CD4-positive, alpha-beta T cell (primary cell): ENCODE measurements around the gene C16orf46. TPM values are rescaled to one million over a fixed set of nuclear protein-coding genes. Genes with fewer than 3 reads are reported as not detected.
"Not testable (repeated sequence)": the region's sequence is repeated elsewhere in the genome, so short reads cannot be mapped to it uniquely, and the experiment has no call there.

Experiments
- ATAC-seq: fragments of 200-7000 bp; cut with Tn5 transposase; one replicate; pipeline ENCODE4 v1.10.0; 2022; ENCODE audit warnings: mild to moderate bottlenecking; ENCODE audit not compliant: poor library complexity
- CTCF ChIA-PET: fragments of 350-600 bp; sonication (Branson Sonifier 250); formaldehyde crosslinking; loops from one replicate; lab custom pipeline; 2021; ENCODE audit warnings: antibody characterized with exemption, inconsistent platforms; lab: Charles Lee
- POLR2A ChIA-PET: fragments of 350-600 bp; sonication (Branson Sonifier 250); formaldehyde crosslinking; loops from one replicate; lab custom pipeline; 2021; ENCODE audit warnings: antibody characterized with exemption, inconsistent platforms; lab: Charles Lee
- DNase-seq, 14 experiments: peaks; one replicate each; pipeline ENCODE4 v3.0.0-alpha.2; 2013 to 2020; ENCODE audit warnings: mixed read lengths in 2 of 14
- H3K27ac ChIP-seq, 2 donors: one replicate each; pipeline versions ENCODE4 v1.5.1 to v1.7.0; 2013; ENCODE audit warnings: low read length in 2 of 2, low read depth in 1 of 2, mild to moderate bottlenecking in 1 of 2
- H3K27me3 ChIP-seq, 2 experiments: 1 replicate in 1 of 2; 2 replicates in 1 of 2; pipeline versions ENCODE4 v1.6.1 to v1.7.0; 2013; ENCODE audit warnings: low read length in 2 of 2, control low read depth in 1 of 2, mild to moderate bottlenecking in 1 of 2, moderate library complexity in 1 of 2; ENCODE audit not compliant: insufficient read depth in 2 of 2, control insufficient read depth in 1 of 2
- H3K36me3 ChIP-seq: one replicate; pipeline ENCODE4 v1.6.1; 2013; ENCODE audit warnings: low read length, control low read depth; ENCODE audit not compliant: insufficient read depth
- H3K4me1 ChIP-seq: one replicate; pipeline ENCODE4 v1.6.1; 2013; ENCODE audit warnings: low read length, control low read depth; ENCODE audit not compliant: insufficient read depth
- H3K4me3 ChIP-seq: one replicate; pipeline ENCODE4 v1.5.1; 2013; ENCODE audit warnings: mild to moderate bottlenecking, low read length, moderate library complexity
- H3K9me3 ChIP-seq, 2 experiments: 1 replicate in 1 of 2; 2 replicates in 1 of 2; pipeline versions ENCODE4 v1.6.1 to v1.7.0; 2013; ENCODE audit warnings: low read length in 2 of 2, mild to moderate bottlenecking in 2 of 2, control low read depth in 1 of 2, moderate library complexity in 1 of 2; ENCODE audit not compliant: control insufficient read depth in 1 of 2, insufficient read depth in 1 of 2
- H3K27ac Mint-ChIP-seq: one replicate; pipeline ENCODE4 v1.8.0; 2020; ENCODE audit warnings: mixed read lengths
- H3K27me3 Mint-ChIP-seq: one replicate; pipeline ENCODE4 v1.8.0; 2021; ENCODE audit warnings: mixed read lengths
- H3K36me3 Mint-ChIP-seq: one replicate; pipeline ENCODE4 v1.8.0; 2021; ENCODE audit warnings: low read depth, mixed read lengths
- H3K4me1 Mint-ChIP-seq: one replicate; pipeline ENCODE4 v1.8.0; 2021; ENCODE audit warnings: low read depth, mixed read lengths
- H3K4me3 Mint-ChIP-seq: one replicate; pipeline ENCODE4 v1.8.0; 2020; ENCODE audit warnings: mild to moderate bottlenecking, mixed read lengths
- H3K9me3 Mint-ChIP-seq: one replicate; pipeline ENCODE4 v1.8.0; 2020; ENCODE audit warnings: mixed read lengths
- CTCF ChIP-seq: fragments of 200-600 bp; IDR thresholded peaks from one replicate; pipeline ENCODE4 v1.8.0; 2022; ENCODE audit warnings: antibody characterized with exemption, mild to moderate bottlenecking
- intact Hi-C, 2 experiments: fragments of 100-400 bp; cut with DNase I in 1 of 2; cut with micrococcal nuclease in 1 of 2; formaldehyde crosslinking; loops; one replicate each; pipeline versions ENCODE4 v1.15.1 to v1.9.0; 2023 to 2025; cut with DNase I, micrococcal nuclease
- total RNA-seq, 174 experiments: library from RNA in 2 of 174; stranded (reverse) in 2 of 174; gene quantifications; one replicate each; pipeline ENCODE4 v1.2.3 and lab custom pipeline; 2021 to 2026

The C16orf46 gene
- total RNA-seq, 2 experiments from 2014 or later: 0.55 TPM; not detected in 1

GRCh38 chr16:81117436-81117835 is 40.4 kb upstream of the C16orf46 start:
- TF ChIP-seq CTCF: no peak
- Histone ChIP-seq H3K36me3 (no peaks in the 10 kb centered on the region), H3K4me3 (no peak overlapping the region), H3K27ac (no peak overlapping the region), H3K27me3 (no peaks in the 10 kb centered on the region), H3K9me3 (no peaks in the 10 kb centered on the region), H3K4me1 (no peaks in the 10 kb centered on the region)
- no peak for DNase-seq
- CTCF ChIA-PET: no interaction called here
- POLR2A ChIA-PET: no interaction called here
- intact Hi-C loops: no loop called here
- H3K27ac Mint-ChIP-seq: no peak overlapping the region
- no peaks in the 10 kb centered on the region for H3K36me3 Mint-ChIP-seq
- peaks cover 18% of the 10 kb centered on the region for H3K27me3 Mint-ChIP-seq
- H3K4me3 Mint-ChIP-seq: no peak overlapping the region
- no peaks in the 10 kb centered on the region for H3K9me3 Mint-ChIP-seq
- no peak for ATAC-seq
- no peaks in the 10 kb centered on the region for H3K4me1 Mint-ChIP-seq

- H3K9me3 ChIP-seq: no peaks in the 10 kb centered on the region
- no peak for DNase-seq
- CTCF ChIA-PET: no interaction called here
Measured at GRCh38 chr16:81116285-81116684, 39.2 kb upstream of the C16orf46 start.

GRCh38 chr16:81112453-81112852 is 35.4 kb upstream of the C16orf46 start:
- CTCF ChIA-PET: interaction anchor here (0.6 kb wide), 1 partner anchor 268 kb away, joined by 3 read pairs; no protein-coding TSS in a partner anchor
- no peak for DNase-seq

More at GRCh38 chr16:81116285-81116684, 39.2 kb upstream of the C16orf46 start:
- H3K9me3 Mint-ChIP-seq: no peaks in the 10 kb centered on the region
- intact Hi-C loops: no loop called here
- no peak overlapping the region for H3K27ac Mint-ChIP-seq
- H3K4me1 Mint-ChIP-seq: no peaks in the 10 kb centered on the region
- Histone ChIP-seq H3K4me1 (no peaks in the 10 kb centered on the region), H3K27ac (no peak overlapping the region), H3K27me3 (no peaks in the 10 kb centered on the region), H3K4me3 (no peak overlapping the region), H3K36me3 (no peaks in the 10 kb centered on the region)
- POLR2A ChIA-PET: no interaction called here
- no peak overlapping the region for H3K4me3 Mint-ChIP-seq
- TF ChIP-seq CTCF: no peak
- H3K27me3 Mint-ChIP-seq: peaks cover 20% of the 10 kb centered on the region
- no peaks in the 10 kb centered on the region for H3K36me3 Mint-ChIP-seq
- no peak for ATAC-seq

GRCh38 chr16:81109274-81109673 is 32.2 kb upstream of the C16orf46 start:
- H3K36me3 Mint-ChIP-seq, H3K4me1 ChIP-seq, DNase-seq, ATAC-seq, H3K27me3 ChIP-seq, CTCF ChIA-PET, H3K36me3 ChIP-seq, intact Hi-C loops, H3K27ac Mint-ChIP-seq, H3K4me3 Mint-ChIP-seq, POLR2A ChIA-PET, H3K9me3 Mint-ChIP-seq, H3K27ac ChIP-seq, H3K4me3 ChIP-seq, H3K4me1 Mint-ChIP-seq, H3K9me3 ChIP-seq: not testable (repeated sequence)
- H3K27me3 Mint-ChIP-seq: peaks cover 12% of the 10 kb centered on the region

More at GRCh38 chr16:81112453-81112852, 35.4 kb upstream of the C16orf46 start:
- POLR2A ChIA-PET: no interaction called here
- H3K4me3 ChIP-seq: no peak overlapping the region
- H3K27ac ChIP-seq: no peak overlapping the region
- Mint-ChIP-seq H3K27ac (no peak overlapping the region), H3K27me3 (peaks cover 15% of the 10 kb centered on the region), H3K4me3 (no peak overlapping the region), H3K9me3 (no peaks in the 10 kb centered on the region), H3K36me3 (no peaks in the 10 kb centered on the region), H3K4me1 (no peaks in the 10 kb centered on the region)
- H3K4me1 ChIP-seq: no peaks in the 10 kb centered on the region
- no peak for ATAC-seq
- no peaks in the 10 kb centered on the region for H3K36me3 ChIP-seq
- H3K9me3 ChIP-seq: peaks cover 0 to 4% of the 10 kb centered on the region in 2 experiments
- no peak for TF ChIP-seq CTCF
- intact Hi-C loops: no loop called here
- no peaks in the 10 kb centered on the region for H3K27me3 ChIP-seq
